Adipose tissue (tissue), 3 donors: ENCODE measurements around the gene TMTC2. TPM values are rescaled to one million over a fixed set of nuclear protein-coding genes. Genes with fewer than 3 reads are reported as not detected.

Experiments
- H3K27ac ChIP-seq: one replicate; pipeline ENCODE4 v1.5.1; 2013; ENCODE audit warnings: low read depth, low read length
- WGBS, 3 donors: extraction: QIAGEN DNeasy Blood & Tissue Kit; methylation state at CpG; one replicate each; pipeline ENCODE4 v1.1.7; 2013; 5-methylcytosine and 5-hydroxymethylcytosine counted together
- polyA plus RNA-seq, 3 donors: library from polyadenylated mRNA; stranded (reverse); fragments of 200-250 nt; gene quantifications; one replicate each; pipeline ENCODE4 v1.2.3, GENCODE V29; 2013
- donor health status: healthy with polysubstance abuse.
- donor health status: Bipolar disorder and iron deficiency.
- donor health status: healthy.

TMTC2 gene
- polyA plus RNA-seq, 3 donors = 2.0 to 4.1 (median 3.1) TPM

DNA sequence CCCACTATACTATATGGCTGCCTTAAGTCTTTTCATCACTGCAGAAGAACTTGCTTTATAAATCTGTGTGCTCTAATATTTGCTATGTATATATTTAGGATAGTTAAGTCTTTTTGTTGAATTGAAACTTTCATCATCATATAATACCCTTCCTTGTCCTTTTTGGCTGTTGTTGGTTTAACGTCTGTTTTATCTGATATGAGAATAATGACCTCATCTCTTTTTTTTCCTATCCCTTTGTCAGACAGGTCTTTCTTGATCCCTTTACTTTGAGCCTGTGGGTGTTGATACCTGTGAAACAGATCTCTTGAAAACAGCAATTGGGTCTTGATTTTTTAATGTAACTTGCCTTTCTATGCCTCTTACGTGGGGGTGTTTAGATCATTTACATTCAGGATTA, 316.3 kb downstream of the TMTC2 start:
- no peak overlapping the region for H3K27ac ChIP-seq
- 46 to 47% (median 46%) methylated on average over 2 of the region's 2 CpGs for WGBS, 3 donors

DNA sequence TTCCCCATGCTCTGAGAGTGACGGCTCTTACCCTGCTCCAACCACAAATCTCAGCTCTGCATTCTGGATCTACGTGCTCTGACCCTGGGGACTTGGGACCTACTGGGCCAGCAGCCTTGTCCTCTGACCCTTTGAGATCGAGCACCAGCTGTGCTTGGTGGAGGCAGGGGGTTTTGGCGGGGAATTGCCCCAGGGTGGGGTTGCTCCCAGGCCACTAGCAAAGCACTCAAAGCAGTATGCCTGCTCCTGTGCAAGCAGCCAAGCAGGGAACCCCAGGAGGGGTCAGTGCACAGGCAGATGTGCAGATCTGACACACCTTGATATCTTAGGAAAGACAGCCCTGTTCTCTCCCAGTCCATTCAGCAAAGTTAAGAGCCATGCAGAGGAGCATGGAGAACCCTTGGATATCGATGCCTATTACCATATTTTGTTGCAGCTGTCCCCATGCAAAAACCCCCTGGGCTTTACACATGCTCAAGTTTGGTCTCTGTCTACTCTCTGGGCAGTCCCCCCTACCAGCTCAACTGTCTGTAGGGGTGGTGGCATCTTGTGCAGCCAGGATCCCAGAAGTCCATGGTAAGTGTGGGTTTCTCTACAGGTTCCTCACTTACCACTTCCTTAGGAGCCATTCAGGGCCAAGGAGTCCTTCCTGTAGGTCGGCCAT, 319.0 kb downstream of the TMTC2 start:
- H3K27ac ChIP-seq = no peak overlapping the region
- WGBS, 3 donors = 88 to 96% (median 88%) methylated on average over 6 of the region's 6 CpGs

DNA sequence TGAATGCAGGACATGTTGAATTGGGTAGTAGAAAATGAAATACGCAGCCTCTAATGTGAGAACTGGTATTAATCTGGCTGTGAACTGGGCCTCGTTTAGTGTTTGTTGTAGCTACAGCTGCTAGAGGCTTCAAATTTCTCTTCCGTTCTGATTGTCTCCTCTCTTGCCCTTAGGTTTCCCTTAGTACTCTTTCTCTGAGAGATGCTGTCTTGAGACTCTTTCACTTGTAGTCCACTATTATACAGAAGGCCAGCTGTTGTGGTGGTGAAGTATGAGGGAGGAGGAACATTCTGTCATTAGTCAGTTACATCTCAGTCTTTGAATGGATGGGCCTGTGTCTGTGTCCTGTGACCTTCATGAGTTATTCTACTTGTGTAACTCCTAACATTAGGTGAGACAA, 322.0 kb downstream of the TMTC2 start:
- 58 to 64% (median 60%) methylated on average over 3 of the region's 3 CpGs for WGBS, 3 donors
- no peak overlapping the region for H3K27ac ChIP-seq

DNA sequence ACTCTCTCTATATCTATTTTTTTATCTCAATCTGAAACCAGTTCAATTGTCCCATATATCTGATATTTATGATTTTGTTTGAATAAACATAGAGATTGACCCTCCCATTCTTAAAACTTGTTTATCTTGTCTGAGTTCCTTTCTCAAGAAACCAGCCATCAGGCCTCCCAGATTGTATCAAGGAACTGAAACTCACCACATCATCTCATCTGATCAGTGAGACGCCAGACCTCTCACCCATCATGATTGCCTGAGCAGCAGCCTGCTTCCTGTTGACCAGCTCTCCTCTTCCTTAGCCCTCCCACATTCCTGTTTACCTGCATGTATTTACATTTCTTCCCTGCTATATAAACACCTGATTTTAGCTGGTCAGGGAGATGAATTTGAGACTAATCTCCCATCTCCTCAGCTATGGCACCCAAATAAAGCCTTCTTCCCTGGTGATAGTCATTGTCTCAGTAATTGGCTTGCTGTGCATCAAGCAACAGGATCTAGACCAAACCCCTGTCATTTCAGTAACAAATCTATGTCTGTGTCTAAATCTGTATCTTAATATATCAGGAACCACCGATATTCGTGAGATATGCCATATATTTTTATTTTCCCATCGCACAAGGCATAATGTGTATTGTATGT, 323.6 kb downstream of the TMTC2 start:
- H3K27ac ChIP-seq = no peak overlapping the region
- WGBS, 3 donors = 47 to 50% (median 50%) methylated on average over 4 of the region's 4 CpGs

DNA sequence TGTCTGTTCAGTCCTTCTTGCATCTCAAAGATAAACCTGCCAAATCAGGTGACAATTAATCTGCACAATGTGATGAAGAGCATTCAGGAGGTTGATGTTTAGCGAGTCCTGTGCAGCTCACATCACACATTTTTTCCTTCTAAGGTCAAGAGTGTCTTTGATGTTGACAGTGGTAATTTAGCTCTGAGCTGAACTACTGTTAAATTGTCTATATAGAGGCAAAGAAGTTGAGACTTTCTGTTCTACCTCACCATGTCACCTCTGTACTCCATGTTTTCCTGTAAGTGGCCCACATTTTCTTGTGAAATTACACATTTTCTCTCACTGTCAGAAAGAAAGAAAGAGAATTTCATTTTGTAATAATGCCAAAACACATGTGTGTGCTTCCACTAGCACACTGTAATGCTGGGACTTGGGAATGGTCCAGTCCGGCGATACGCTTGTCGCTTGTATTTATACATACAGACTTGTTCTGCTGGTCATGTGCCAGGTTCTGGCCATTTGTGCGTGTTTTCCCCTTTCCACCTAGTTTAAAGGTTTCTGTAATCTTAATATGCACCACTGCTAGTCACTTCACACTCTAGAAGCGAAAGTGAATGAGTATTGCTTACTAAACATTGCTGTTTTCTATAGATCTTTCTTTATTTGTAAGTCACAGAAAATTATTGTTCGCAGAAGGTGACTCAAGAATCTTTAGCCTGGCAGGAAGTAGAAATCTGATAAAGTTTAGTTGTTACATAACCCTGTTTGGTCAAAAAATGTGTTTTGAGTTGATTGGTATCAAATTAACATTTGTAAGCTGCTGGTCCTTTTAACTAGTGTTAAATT, 328.9 kb downstream of the TMTC2 start:
- no peak overlapping the region for H3K27ac ChIP-seq
- WGBS, 3 donors = 34 to 39% (median 35%) methylated on average over 8 of the region's 8 CpGs

DNA sequence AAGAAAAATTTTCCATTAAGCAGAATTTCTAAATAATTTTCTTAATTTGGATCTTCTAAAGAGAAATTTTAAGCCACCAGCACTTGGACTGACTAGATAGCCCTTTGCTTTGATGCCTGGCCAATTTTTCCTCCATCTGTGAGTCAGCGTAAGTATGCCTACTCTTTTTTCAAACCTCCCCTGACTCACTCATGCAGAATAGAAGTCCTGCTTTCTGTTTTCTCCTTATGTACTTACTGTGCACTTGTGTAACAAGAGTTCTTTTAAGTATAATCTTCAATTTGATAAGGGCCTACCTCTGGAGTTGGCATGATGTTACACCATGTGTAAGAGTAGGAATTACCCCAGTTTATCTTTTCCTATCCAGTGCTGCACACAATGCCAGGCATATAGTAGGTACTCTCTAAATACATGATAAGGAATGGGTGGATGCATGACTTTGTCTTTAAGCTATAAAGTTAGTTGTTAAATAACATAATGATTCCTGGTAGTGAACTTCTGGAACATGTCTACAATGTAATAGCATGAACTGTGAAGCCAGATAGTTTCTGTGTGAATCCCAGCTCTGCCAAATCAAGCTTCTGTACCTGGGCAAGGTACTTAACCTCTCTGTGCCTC, 329.6 kb downstream of the TMTC2 start:
- no peak overlapping the region for H3K27ac ChIP-seq
- 27 to 49% (median 45%) methylated on average over 1 of the region's 1 CpG for WGBS, 3 donors

DNA sequence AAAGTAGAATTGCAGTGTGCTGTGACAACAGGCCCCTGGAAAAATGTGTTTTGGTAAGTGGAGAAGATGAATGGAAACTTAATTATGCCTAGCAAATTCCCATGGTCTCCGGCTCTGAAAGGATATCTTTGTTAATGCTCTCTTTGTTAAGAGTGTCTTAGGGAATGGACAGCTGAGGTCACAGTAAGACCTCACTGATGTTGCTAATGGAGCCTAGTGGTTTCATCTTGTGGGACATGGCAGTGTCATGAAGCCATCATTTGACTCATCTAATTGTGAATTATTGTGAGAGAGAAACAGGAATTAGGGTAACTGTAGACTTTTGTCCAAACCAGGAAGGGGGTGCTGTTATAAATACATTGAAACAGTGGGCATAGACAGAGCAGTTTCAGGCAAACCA, 330.3 kb downstream of the TMTC2 start:
- H3K27ac ChIP-seq = no peak overlapping the region
- WGBS, 3 donors = 0 to 3% (median 0%) methylated on average over 1 of the region's 1 CpG

DNA sequence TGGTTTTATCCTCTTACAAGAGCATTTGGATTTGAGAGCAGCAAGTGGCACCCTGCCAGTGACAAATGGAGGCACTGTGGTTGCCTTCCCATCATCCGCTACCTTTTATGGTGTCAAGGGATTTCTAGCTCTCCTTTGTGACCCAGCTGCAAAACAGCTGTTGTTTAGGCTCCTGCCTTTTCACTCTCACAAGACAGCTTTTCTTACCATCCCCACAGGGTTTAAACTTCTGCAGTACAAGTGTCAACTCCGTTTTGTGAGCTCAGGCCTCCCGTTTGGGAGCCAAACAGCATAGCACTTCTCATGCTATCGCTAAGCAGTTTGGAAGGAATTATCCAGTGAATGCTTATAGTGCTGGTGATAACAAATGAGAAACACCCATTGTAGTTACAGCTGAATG, 331.4 kb downstream of the TMTC2 start:
- H3K27ac ChIP-seq = no peak overlapping the region
- 83 to 95% (median 92%) methylated on average over 4 of the region's 4 CpGs for WGBS, 3 donors

DNA sequence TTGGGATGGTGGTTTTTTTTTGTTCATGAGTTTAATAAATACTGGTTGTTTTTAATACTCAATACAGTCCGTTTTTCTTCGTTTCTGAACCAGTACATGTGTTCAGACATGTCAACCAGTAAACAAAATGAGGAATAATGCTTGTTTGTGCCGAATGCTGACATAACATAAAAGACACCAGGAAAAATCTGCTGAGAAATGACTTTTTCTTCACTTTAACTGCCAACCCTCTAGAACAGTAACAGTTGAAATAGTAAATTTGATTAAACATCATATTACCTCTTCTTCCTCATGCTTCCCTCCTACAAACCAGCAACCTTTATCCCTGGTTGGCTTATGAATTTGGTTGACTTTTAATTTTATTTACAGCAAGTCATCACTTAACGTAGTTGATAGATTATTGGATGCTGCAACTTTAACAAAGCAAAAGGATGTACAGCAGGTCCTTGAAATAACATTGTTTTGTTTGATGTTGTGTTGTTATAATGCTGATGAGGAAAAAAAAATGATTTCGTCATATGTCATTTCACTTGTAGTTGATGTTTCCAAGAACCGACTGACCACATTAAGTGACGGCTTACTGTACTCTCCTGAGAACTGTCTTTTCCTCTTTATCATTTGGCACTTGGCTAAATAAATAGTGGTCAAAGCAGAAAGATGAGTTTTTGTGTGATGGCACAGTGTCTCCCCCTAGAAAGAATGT, 340.5 kb downstream of the TMTC2 start:
- H3K27ac ChIP-seq = no peak overlapping the region
- WGBS, 3 donors = 67 to 79% (median 74%) methylated on average over 7 of the region's 7 CpGs

DNA sequence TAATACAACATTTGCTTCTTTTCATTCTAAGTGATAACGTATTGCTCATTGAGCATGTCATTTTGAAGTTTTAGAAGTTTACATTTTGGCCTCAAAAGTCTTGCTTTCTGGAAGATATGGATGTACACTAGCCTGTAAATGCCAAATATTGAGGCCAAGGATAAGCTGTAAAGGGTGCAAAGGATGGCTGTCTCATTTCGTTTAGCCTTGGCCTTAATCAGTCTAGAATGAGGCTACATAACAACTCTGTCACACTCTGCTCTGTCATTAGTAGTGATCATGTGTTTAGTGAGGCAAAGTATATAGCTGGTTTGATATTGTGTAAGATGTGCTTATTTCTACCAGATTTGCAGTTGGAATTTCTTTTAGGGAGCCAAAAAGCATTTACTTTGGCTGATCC, 344.5 kb downstream of the TMTC2 start:
- no peak overlapping the region for H3K27ac ChIP-seq
- 53 to 82% (median 59%) methylated on average over 2 of the region's 2 CpGs for WGBS, 3 donors

DNA sequence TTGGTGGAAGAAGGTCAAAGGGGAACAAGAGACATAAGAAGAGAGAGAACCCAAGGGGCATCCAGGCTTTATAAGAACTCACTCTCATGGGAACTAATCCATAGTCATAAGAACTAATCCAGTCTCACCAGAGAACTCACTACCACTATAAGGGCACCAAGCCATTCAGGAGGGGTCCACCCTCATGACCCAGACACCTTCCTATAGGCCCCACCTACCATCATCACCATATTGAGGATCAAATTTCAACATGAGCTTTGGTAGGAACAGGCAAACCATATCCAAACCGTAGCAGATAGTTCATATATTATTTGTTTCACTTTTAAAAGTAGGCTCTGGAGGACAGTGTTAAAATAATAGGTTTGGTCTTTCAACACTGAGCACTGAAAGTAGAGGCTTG, 350.1 kb downstream of the TMTC2 start:
- WGBS, 3 donors = 75 to 80% (median 78%) methylated on average over 1 of the region's 1 CpG
- no peak overlapping the region for H3K27ac ChIP-seq

DNA sequence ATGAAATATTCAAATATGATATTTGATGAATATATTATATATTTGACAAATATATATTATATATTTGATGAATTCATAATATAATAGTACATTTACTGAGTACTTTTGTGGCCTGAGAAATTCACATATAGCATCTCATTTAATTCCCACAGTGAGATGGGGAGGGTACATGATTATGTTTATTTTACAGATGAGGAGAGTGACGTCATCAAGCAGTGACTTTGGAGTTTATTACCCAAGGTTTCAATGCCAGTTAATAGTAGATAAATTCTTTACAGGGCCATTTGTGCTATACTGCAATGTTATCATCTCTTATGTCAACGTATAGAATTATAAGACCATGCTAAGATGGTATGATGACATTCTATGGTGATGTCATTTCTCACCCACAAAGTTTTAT, 352.7 kb downstream of the TMTC2 start:
- 88 to 91% (median 89%) methylated on average over 2 of the region's 2 CpGs for WGBS, 3 donors
- no peak overlapping the region for H3K27ac ChIP-seq

DNA sequence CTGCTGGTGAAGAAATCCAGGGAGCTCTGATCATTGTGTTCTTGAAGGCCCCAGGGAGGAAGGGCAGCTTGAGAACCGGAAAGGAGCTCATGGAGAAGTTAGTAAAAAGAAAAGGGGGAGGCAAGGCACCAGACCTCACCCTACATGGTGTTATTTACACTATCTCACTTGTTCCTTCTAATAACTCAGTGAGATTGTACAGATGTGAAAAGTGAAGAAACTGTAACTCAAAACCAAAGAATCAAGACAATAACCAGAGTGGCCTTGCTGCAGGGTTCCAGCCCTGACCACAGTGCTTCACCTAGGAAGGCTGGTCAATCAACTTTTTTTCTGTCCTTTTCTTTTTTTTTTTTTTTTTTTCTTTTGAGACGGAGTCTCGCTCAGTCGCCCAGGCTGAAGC, 353.6 kb downstream of the TMTC2 start:
- 87 to 95% (median 88%) methylated on average over 4 of the region's 4 CpGs for WGBS, 3 donors
- H3K27ac ChIP-seq = no peak overlapping the region

DNA sequence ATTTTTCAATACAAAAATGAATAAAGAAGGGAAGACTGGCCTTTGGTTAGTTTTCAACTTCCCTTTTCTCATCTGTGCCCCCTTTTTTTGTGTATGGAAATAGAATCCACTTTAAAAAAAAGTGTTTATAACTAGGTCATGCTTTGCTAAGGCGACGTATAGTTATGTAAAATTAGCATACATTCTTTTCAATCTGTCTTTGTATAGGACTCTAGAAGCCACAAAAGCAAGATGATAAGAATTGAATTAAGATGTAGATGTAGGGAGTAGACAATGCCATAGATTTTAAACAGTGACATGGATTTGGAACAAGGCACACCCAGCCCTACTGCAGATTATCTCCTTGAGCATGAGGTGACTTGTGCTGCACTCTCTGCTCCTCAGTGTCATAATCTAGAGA, 354.3 kb downstream of the TMTC2 start:
- 92 to 98% (median 98%) methylated on average over 2 of the region's 2 CpGs for WGBS, 3 donors
- H3K27ac ChIP-seq = no peak overlapping the region

DNA sequence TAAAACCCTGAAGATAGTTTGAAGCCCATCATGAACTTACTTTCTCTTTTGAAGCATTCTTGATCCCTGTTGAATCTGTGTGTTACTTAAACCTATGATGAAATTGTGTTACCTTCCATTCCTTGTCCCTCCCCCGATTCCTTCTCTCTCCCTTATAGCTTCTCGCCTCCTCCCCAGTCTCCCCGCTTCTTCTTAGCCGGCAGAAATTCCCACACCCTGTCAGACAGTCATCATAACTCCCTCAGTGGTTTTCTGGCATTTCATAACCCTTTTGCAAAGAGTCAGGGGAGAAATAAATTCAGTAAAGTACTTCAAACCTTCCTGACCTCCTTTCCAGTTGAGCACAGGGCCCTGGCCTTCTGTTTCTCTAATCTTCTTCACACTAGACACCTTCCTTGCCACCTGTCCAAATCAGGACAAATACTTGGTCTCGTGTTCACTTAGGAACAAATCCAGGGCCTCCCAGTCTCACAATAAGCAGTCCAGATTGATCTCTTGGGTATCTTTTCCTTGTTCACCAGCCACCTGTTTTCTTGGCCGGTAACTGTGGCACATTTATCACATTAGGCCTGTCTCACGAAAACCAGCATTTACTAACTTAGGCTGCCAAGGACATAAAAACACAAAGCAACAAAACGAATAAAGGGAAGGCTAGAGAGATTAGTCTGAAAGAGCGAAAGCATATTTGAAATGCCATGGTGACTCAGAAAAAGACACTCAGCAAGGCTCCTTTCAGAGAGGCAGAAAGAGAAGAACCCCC, 355.9 kb downstream of the TMTC2 start:
- no peak overlapping the region for H3K27ac ChIP-seq
- whole genome bisulfite sequencing, 3 donors = 25 to 77% (median 66%) methylated on average over 9 of the region's 9 CpGs

DNA sequence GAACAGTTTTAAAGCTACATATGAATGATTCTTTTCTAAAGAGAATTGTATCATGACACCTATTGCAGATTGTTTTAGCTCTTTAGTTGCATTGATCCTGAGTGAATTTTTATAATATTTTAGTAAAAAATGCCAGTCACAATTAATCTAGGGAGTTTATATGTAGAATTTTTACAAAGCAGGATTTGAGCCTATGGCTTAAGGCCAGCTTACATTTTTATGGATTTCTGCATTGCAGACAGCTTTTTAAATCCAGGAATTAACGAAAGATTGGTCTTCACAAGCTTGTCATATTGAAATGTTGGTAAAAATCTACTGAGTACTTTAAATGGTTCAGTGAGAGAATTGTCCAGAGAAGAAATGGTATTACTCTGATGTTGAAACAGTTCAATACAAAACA, 358.0 kb downstream of the TMTC2 start:
- 78 to 92% (median 88%) methylated on average over 1 of the region's 1 CpG for WGBS, 3 donors
- no peak overlapping the region for H3K27ac ChIP-seq

DNA sequence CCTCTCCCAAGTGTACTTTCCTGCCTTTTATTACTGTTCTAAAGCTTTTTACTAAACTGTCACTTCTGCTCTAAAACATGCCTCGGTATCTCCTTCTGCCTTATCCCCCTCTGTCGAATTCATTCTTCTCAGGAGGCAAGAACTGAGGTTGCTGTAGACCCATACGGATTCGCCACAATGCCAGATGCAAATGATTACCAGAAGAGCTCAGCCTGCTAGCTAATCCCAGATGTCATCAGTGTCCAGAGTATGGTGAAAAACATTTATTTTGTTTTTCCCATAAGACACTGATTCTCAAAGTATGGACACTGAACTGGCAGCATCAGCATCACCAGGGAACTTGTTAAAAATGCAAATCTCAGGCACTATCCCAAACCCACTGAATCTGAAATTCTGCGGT, 359.3 kb downstream of the TMTC2 start:
- WGBS, 3 donors = 90 to 95% (median 93%) methylated on average over 5 of the region's 5 CpGs
- H3K27ac ChIP-seq = no peak overlapping the region

DNA sequence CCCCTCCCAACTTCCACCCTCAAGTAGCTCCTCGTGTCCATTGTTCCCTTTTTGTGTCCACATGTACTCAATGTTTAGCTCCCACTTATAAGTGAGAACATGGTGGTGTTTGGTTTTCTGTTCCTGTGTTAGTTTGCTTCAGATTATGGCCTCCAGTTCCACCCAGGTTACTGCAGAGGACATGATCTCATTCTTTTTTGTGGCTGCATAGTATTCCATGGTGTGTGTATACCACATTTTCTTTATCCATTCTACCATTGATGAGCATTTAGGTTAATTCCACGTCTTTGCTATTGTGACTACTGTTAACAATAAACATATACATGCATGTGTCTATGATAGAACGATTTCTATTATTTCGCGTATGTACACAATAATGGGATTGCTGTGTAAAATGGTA, 362.6 kb downstream of the TMTC2 start:
- WGBS, 3 donors = 93 to 97% (median 94%) methylated on average over 5 of the region's 5 CpGs
- H3K27ac ChIP-seq = no peak overlapping the region
